Measurements from ENCODE around the gene ZNF438.

The ZNF438 gene

DNA sequence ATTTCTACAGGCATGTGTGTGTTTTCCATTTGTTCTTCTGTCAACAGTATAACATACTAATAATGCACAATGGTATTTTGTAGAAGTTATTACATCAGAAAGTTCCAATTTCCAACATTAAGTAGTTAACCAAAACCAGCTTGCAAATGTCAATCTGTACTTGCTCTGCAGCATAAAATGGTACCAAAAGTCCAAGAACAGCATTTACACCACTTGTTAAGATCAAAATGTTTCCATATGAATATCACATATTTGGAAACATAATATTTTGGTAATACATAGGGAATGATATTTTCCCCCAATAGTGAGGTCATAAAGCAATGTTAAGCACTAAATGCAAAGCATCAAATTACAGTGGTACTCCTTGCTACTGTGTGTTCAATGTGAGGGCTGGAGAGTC lies 162.1 kb downstream of the ZNF438 start:
- no peak for DNase-seq (ENCODE audit: low read depth)
- TF ChIP-seq MAX (IDR thresholded peaks at IDR 0.05; ENCODE audit: low read depth, low read length) (no peak), POLR2A (IDR thresholded peaks at IDR 0.05; ENCODE audit: extremely low read depth, insufficient read length) (no peak), MYC (IDR thresholded peaks at IDR 0.05; ENCODE audit: low read depth, low read length) (no peak)
- TF ChIP-seq, protein P1, sequence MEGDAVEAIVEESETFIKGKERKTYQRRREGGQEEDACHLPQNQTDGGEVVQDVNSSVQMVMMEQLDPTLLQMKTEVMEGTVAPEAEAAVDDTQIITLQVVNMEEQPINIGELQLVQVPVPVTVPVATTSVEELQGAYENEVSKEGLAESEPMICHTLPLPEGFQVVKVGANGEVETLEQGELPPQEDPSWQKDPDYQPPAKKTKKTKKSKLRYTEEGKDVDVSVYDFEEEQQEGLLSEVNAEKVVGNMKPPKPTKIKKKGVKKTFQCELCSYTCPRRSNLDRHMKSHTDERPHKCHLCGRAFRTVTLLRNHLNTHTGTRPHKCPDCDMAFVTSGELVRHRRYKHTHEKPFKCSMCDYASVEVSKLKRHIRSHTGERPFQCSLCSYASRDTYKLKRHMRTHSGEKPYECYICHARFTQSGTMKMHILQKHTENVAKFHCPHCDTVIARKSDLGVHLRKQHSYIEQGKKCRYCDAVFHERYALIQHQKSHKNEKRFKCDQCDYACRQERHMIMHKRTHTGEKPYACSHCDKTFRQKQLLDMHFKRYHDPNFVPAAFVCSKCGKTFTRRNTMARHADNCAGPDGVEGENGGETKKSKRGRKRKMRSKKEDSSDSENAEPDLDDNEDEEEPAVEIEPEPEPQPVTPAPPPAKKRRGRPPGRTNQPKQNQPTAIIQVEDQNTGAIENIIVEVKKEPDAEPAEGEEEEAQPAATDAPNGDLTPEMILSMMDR (IDR thresholded peaks at IDR 0.05; ENCODE audit: low read depth, low read length): no peak
- no peak overlapping the region for H3K4me3 ChIP-seq (ENCODE audit: low read depth, low read length)

- H3K4me3 ChIP-seq (ENCODE audit: low read depth, low read length): no peak overlapping the region
- TF ChIP-seq MYC (IDR thresholded peaks at IDR 0.05; ENCODE audit: low read depth, low read length) (no peak), MAX (IDR thresholded peaks at IDR 0.05; ENCODE audit: low read depth, low read length) (no peak), POLR2A (IDR thresholded peaks at IDR 0.05; ENCODE audit: extremely low read depth, insufficient read length) (no peak)
- TF ChIP-seq, protein P1 (IDR thresholded peaks at IDR 0.05; ENCODE audit: low read depth, low read length): no peak
- DNase-seq (ENCODE audit: low read depth): no peak
Observed at GRCh38 chr10:30868611-30869010, 163.1 kb downstream of the ZNF438 start.

DNA sequence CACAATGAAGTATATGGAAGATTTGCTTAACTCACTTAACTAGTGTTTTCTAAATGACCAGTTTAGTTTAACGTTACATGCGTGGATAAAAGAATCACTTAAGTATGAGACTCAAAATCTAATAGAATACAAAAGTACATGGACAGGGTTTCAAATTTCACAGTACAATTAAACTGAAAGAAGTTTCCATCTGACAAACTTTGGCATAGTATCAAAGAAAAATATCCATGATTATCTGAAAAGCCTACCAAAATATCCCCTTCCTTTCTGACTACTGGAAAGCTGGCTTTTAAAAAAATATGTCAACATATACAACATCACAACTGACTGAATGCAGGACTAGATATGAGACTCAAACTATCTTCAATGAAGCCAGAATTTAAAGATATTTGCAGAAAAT lies 164.8 kb downstream of the ZNF438 start:
- TF ChIP-seq MYC (IDR thresholded peaks at IDR 0.05; ENCODE audit: low read depth, low read length): no peak
- TF ChIP-seq MAX (IDR thresholded peaks at IDR 0.05; ENCODE audit: low read depth, low read length): no peak
- TF ChIP-seq POLR2A (IDR thresholded peaks at IDR 0.05; ENCODE audit: extremely low read depth, insufficient read length): no peak
- TF ChIP-seq, protein P1 (IDR thresholded peaks at IDR 0.05; ENCODE audit: low read depth, low read length): no peak
- no peak for DNase-seq (ENCODE audit: low read depth)
- no peak overlapping the region for H3K4me3 ChIP-seq (ENCODE audit: low read depth, low read length)

- TF ChIP-seq MYC (IDR thresholded peaks at IDR 0.05; ENCODE audit: low read depth, low read length): no peak
- TF ChIP-seq, protein P1 (IDR thresholded peaks at IDR 0.05; ENCODE audit: low read depth, low read length): no peak
- no peak for TF ChIP-seq POLR2A (IDR thresholded peaks at IDR 0.05; ENCODE audit: extremely low read depth, insufficient read length)
- no peak for TF ChIP-seq MAX (IDR thresholded peaks at IDR 0.05; ENCODE audit: low read depth, low read length)
- H3K4me3 ChIP-seq (ENCODE audit: low read depth, low read length): no peak overlapping the region
- peak; percentile 78 for DNase-seq (ENCODE audit: low read depth)
Observed at GRCh38 chr10:30865141-30865926, 166.3 kb downstream of the ZNF438 start.

- peak; percentile 75 for DNase-seq (ENCODE audit: low read depth)
- TF ChIP-seq MAX (IDR thresholded peaks at IDR 0.05; ENCODE audit: low read depth, low read length) (no peak), POLR2A (IDR thresholded peaks at IDR 0.05; ENCODE audit: extremely low read depth, insufficient read length) (no peak), MYC (IDR thresholded peaks at IDR 0.05; ENCODE audit: low read depth, low read length) (no peak)
- TF ChIP-seq, protein P1 (IDR thresholded peaks at IDR 0.05; ENCODE audit: low read depth, low read length): no peak
- no peak overlapping the region for H3K4me3 ChIP-seq (ENCODE audit: low read depth, low read length)
Observed at GRCh38 chr10:30863516-30864210, 168.0 kb downstream of the ZNF438 start.

Measured in NB4 (cell line).